WI38 (cell line): ENCODE data around the gene COQ7.
A peak's percentile ranks its signal among the peaks of the same experiment; 100 is the strongest.

Experiments
- H3K4me3 ChIP-seq: 2 replicates; pipeline ENCODE4 v1.5.1; 2011; ENCODE audit warnings: low read depth, mild to moderate bottlenecking, control low read depth, low read length
- TF ChIP-seq, protein P1 (sequence below): IDR thresholded peaks from 2 replicates; pipeline ENCODE4 v1.5.1; 2012; ENCODE audit warnings: low read depth, mild to moderate bottlenecking, control low read depth, low read length

Gene COQ7

DNA sequence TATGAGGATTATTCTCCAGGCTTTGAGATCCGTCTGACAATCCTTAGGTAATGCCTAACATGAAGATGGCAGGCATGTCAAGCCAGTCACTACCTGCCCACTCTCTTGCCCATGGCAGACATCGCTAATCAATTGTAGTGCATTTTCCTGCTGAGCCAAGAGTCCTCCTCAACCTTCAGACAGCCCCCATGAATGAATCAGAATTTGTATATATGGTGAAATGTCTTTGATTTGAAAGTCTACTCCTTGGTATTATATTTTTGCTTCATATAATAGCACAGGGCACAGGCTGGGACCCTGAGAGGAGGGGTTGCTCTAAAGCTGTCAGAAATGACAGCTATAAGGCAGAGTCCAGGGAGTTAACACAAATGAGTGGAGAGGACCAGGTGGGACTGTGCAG lies 27.0 kb upstream of the COQ7 start:
- TF ChIP-seq, protein P1, sequence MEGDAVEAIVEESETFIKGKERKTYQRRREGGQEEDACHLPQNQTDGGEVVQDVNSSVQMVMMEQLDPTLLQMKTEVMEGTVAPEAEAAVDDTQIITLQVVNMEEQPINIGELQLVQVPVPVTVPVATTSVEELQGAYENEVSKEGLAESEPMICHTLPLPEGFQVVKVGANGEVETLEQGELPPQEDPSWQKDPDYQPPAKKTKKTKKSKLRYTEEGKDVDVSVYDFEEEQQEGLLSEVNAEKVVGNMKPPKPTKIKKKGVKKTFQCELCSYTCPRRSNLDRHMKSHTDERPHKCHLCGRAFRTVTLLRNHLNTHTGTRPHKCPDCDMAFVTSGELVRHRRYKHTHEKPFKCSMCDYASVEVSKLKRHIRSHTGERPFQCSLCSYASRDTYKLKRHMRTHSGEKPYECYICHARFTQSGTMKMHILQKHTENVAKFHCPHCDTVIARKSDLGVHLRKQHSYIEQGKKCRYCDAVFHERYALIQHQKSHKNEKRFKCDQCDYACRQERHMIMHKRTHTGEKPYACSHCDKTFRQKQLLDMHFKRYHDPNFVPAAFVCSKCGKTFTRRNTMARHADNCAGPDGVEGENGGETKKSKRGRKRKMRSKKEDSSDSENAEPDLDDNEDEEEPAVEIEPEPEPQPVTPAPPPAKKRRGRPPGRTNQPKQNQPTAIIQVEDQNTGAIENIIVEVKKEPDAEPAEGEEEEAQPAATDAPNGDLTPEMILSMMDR = no peak
- H3K4me3 ChIP-seq = no peak overlapping the region

DNA sequence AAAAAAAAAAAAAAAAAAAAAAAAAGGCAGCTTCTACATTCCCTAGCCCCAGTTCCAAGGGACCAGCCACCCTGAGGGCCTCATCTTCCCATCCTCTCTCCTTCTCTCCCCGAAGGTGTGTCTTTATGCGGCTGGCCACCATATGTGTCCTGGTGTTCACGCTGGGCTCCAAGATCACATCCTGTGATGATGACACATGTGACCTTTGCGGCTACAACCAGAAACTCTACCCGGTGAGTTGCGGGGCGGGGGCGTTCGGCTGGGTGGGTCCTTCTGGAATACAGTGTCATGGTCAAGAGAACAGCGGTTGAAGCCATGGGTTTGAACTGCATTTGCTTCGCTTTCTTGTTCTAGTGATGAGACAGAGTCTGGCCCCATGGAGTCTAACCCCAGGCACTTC lies 22.6 kb upstream of the COQ7 start:
- TF ChIP-seq, protein P1 = no peak
- no peak overlapping the region for H3K4me3 ChIP-seq

DNA sequence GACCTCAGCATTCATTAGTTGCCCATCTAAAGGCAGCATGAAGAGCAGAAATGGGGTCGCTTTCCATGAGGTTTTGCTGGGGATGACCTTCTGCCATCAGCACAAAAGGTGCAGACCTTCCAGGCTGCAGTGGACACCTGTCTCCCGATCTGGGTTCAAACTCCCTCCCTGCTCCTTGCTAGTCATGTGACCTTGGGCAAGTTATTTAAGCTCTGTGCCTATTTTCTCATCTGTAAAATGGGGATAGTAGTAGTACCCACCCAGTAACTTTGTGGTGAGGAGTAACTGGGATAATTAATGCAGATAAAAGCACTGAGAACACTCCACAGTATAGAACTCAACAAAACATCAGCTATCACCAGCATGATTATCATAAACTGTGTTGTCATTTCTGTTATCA lies 21.4 kb upstream of the COQ7 start:
- no peak overlapping the region for H3K4me3 ChIP-seq
- TF ChIP-seq, protein P1 = no peak

DNA sequence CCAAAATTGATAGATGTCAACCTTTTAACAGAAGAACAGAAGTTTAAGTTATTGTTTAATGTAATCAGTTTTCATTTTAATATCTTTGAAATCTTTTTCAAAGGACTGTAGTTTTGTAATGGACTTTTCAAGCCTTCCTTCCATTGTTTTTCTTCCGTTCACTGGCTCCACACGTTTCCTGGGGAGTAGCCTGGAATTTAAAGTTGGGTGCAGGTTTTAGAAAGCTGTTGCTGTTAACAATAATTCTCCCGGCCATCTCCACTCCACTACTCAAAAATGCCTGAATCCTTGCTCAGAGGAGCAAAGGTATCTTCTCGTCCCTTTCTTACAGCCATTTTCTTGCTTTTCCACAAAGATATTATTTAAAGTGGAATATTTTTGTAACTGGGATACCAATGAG lies 4.7 kb upstream of the COQ7 start:
- TF ChIP-seq, protein P1 = no peak

DNA sequence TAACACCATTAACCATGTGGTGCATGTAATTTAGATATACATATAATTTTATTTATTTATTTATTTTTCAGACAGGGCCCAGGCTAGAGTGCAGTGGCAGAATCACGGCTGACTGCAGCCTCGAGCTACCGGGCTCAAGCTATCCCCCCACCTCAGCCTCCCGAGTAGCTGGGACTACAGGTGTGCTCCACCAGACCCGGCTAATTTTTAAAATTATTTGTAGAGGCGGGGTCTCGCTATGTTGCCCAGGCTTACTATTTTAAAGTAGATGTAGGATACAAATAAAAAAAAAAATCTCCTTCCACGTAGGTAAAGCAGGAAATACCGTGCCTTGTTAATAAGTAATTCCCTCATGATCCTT lies 446 bp upstream of the COQ7 start:
- TF ChIP-seq, protein P1 = no peak
- H3K4me3 ChIP-seq = no peak overlapping the region

More for the DNA sequence above, 4.7 kb upstream of the COQ7 start:
- no peak overlapping the region for H3K4me3 ChIP-seq

DNA sequence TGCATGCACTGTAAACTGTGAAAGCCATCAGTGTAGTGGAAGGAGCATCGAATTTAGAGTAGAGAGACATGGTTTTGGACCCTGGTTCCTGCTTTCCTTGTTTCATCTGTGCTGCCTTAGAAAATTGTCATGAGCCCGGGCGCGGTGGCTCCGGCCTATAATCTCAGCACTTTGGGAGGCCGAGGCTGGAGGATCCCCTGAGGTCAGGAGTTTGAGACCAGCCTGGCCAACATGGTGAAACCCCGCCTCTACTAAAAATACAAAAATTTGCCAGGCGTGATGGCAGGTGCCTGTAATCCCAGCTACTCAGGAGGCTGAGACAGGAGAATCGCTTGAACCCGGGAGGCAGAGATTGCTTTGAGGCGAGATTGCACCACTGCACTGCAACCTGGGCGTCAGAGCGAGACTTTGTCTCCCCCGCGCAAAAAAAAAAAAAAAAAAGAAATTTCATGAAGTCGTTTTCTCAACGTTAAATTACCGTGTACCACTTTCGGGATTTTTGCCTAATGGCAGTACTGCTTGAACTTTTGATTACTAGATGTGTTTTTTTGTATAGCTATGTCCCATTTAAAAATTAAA lies 912 bp downstream of the COQ7 start:
- TF ChIP-seq, protein P1 = no peak
- peak overlapping the region; percentile 73 for H3K4me3 ChIP-seq

DNA sequence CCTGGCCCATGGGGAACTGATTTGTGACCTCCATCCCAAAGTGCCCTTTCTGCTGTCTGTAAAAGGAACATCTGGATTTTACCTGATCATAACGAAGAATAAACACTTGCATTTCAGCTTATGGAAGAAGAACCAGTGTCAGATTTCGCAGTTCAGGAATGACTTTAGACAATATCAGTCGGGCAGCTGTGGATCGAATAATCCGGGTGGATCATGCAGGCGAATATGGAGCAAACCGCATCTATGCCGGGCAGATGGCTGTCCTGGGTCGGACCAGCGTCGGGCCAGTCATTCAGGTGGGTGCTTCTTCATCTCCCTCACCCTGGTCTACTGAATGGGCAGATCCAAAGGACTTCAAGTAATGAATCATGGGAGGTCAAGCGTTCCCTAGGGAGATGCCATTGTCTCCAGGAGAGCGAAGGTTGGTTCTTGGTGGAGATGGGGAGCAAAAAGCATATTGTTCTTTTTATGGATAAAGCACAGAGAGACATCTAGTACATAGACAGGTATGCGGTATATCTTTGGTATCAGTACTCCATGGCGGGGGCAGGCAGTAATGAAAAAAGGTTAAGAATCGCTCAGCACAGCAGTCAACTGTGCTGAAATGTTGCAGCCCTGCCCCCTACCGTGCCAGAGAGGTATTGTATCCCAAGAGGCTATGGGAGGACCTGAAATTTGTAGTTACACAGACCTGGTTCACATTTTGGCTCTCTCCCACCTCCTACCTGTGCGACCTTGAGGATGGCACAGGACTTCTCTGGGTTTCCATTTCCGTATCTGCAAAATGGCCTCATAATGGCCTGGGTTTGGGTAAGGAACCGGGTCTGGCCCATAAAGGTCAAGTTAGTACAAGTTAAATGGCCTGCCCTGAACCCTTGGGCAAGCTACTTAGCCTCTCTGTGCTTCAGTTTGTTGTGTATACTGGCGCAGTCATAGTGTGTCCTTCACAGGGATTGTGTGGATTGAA lies 4.7 kb downstream of the COQ7 start:
- no peak overlapping the region for H3K4me3 ChIP-seq
- TF ChIP-seq, protein P1 = peak; percentile 86
